PC-3 (cell line): Measurements from ENCODE around the gene EDRF1.

Experiments
- EZH2 ChIP-seq: fragments of 300-600 bp; sonication (generic); IDR thresholded peaks from one replicate; pipeline ENCODE4 v1.6.1; 2017; ENCODE audit warnings: antibody characterized with exemption, mild to moderate bottlenecking, low read length; ENCODE audit not compliant: unreplicated experiment
- TF ChIP-seq, protein P1 (sequence below): fragments of 300-600 bp; sonication (generic); conservative IDR thresholded peaks from 2 replicates; pipeline ENCODE4 v1.5.1; 2017; ENCODE audit warnings: antibody characterized with exemption, low read depth, mild to moderate bottlenecking, low read length

- TF ChIP-seq, protein P1, sequence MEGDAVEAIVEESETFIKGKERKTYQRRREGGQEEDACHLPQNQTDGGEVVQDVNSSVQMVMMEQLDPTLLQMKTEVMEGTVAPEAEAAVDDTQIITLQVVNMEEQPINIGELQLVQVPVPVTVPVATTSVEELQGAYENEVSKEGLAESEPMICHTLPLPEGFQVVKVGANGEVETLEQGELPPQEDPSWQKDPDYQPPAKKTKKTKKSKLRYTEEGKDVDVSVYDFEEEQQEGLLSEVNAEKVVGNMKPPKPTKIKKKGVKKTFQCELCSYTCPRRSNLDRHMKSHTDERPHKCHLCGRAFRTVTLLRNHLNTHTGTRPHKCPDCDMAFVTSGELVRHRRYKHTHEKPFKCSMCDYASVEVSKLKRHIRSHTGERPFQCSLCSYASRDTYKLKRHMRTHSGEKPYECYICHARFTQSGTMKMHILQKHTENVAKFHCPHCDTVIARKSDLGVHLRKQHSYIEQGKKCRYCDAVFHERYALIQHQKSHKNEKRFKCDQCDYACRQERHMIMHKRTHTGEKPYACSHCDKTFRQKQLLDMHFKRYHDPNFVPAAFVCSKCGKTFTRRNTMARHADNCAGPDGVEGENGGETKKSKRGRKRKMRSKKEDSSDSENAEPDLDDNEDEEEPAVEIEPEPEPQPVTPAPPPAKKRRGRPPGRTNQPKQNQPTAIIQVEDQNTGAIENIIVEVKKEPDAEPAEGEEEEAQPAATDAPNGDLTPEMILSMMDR, result no peak
- TF ChIP-seq EZH2, result no peak
Observed at GRCh38 chr10:125772864-125773180, 53.3 kb downstream of the EDRF1 start.
